ENCODE data around the gene SMC5.
A peak's percentile ranks its signal among the peaks of the same experiment; 100 is the strongest.

SMC5 gene

DNA sequence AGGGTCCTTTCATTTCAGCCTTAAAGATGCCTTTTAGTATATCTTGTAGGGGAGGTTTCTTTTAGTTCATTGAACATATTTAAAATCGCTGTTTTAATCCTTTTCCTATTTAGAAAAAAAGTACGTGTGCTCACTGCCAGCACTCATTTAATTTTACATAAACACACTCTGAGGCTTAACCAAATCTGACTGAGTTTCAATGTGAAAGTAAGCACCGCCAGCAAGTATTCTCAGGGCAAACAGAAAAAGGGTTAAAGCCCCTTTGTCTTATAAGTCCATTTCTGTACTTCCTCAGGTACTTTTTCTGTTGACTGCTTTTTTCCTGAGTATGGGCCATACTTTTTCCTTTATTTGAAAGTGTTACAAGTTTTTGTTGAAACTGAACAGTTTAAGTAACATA is 31.8 kb downstream of the SMC5 start:
- DNase-seq (ENCODE audit: insufficient read length, low spot score) = no peak
- no peak for FAIRE-seq
- TF ChIP-seq, protein P1, sequence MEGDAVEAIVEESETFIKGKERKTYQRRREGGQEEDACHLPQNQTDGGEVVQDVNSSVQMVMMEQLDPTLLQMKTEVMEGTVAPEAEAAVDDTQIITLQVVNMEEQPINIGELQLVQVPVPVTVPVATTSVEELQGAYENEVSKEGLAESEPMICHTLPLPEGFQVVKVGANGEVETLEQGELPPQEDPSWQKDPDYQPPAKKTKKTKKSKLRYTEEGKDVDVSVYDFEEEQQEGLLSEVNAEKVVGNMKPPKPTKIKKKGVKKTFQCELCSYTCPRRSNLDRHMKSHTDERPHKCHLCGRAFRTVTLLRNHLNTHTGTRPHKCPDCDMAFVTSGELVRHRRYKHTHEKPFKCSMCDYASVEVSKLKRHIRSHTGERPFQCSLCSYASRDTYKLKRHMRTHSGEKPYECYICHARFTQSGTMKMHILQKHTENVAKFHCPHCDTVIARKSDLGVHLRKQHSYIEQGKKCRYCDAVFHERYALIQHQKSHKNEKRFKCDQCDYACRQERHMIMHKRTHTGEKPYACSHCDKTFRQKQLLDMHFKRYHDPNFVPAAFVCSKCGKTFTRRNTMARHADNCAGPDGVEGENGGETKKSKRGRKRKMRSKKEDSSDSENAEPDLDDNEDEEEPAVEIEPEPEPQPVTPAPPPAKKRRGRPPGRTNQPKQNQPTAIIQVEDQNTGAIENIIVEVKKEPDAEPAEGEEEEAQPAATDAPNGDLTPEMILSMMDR (IDR thresholded peaks at IDR 0.05; ENCODE audit: insufficient read depth, missing control alignments) = no peak

DNA sequence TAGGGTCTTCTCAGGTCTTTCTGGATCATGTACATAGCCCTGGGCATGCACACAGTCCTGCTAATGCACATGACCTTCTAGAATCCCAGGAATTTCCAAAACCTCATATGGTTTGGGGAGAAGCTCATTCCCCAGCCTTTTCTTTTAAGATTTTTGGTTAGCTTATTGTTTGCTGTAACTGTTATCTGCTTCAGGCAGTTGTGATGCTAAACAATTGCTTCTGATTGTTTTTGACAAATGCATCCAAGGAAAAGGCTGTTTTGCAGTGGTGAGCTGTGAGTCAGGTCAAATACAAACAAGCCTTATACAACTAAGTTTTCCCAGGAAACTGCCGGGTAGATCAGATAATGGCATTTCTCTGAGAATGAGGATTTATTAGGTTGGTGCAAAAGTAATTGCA is 32.7 kb downstream of the SMC5 start:
- no peak for FAIRE-seq
- TF ChIP-seq, protein P1 (IDR thresholded peaks at IDR 0.05; ENCODE audit: insufficient read depth, missing control alignments) = no peak
- DNase-seq (ENCODE audit: insufficient read length, low spot score) = no peak

DNA sequence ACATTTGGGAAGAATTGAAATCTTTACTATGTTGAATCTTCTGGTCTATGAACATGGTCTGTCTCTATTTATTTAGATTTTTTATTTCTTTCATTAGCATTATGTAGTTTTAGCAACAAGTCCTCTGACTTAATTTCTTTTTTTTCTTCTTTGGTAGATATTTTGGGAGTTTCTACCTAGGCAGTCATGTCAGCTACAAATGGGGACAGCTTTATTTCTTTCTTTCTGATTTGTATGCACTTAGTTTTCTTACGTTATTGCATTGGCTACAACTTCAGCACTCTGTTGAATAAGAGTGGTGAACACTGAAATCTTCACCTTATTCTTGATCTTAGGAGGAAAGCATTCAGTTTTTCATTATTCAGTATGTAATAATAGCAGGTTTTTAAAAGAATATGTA is 33.5 kb downstream of the SMC5 start:
- FAIRE-seq (peak; percentile 11), DNase-seq (ENCODE audit: insufficient read length, low spot score) (no peak)
- TF ChIP-seq, protein P1 (IDR thresholded peaks at IDR 0.05; ENCODE audit: insufficient read depth, missing control alignments) = no peak

- TF ChIP-seq, protein P1 (IDR thresholded peaks at IDR 0.05; ENCODE audit: insufficient read depth, missing control alignments) = no peak
- DNase-seq (ENCODE audit: insufficient read length, low spot score) (no peak), FAIRE-seq (no peak)
Measured at GRCh38 chr9:70293214-70293613, 34.4 kb downstream of the SMC5 start.

GRCh38 chr9:70297141-70297540 is 38.4 kb downstream of the SMC5 start:
- DNase-seq (ENCODE audit: insufficient read length, low spot score) (no peak), FAIRE-seq (no peak)
- TF ChIP-seq, protein P1 (IDR thresholded peaks at IDR 0.05; ENCODE audit: insufficient read depth, missing control alignments) = no peak

- DNase-seq (ENCODE audit: insufficient read length, low spot score) (no peak), FAIRE-seq (no peak)
- TF ChIP-seq, protein P1 (IDR thresholded peaks at IDR 0.05; ENCODE audit: insufficient read depth, missing control alignments) = no peak
Measured at GRCh38 chr9:70298245-70298771, 39.5 kb downstream of the SMC5 start.

- DNase-seq (ENCODE audit: insufficient read length, low spot score) (no peak), FAIRE-seq (no peak)
- TF ChIP-seq, protein P1 (IDR thresholded peaks at IDR 0.05; ENCODE audit: insufficient read depth, missing control alignments) = no peak
Measured at GRCh38 chr9:70303268-70303667, 44.5 kb downstream of the SMC5 start.

Data from D721Med (cell line).